ENCODE measurements around the gene ALG1L2. TPM values are rescaled to one million over a fixed set of nuclear protein-coding genes. Genes with fewer than 3 reads are reported as not detected.
"Not testable (repeated sequence)": the region's sequence is repeated elsewhere in the genome, so short reads cannot be mapped to it uniquely, and the experiment has no call there.

ALG1L2 gene
- polyA plus RNA-seq, 4 donors = 0.76 to 3.8 (median 2.1) TPM

DNA sequence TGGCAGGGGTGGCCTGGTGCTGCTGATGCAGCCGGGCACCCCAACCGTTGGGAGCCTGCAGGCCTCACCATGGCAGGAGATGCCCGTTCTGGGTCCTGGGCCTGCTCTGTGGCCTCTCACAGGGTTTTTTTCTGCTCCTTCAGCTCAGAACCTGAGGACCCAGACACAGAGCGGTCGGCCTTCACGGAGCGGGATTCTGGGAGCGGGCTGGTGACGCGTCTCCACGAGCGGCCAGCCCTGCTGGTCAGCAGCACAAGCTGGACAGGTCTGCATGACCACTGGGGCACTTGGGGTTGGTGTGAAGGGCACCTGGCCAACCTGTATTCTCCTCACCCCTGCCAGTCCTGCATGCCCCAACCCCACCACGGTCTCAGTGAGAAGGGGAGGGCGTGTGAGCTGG, 10.3 kb downstream of the ALG1L2 start:
- DNase-seq (ENCODE audit: low read depth in 4 of 4, low spot score in 2 of 4) = no peak

DNA sequence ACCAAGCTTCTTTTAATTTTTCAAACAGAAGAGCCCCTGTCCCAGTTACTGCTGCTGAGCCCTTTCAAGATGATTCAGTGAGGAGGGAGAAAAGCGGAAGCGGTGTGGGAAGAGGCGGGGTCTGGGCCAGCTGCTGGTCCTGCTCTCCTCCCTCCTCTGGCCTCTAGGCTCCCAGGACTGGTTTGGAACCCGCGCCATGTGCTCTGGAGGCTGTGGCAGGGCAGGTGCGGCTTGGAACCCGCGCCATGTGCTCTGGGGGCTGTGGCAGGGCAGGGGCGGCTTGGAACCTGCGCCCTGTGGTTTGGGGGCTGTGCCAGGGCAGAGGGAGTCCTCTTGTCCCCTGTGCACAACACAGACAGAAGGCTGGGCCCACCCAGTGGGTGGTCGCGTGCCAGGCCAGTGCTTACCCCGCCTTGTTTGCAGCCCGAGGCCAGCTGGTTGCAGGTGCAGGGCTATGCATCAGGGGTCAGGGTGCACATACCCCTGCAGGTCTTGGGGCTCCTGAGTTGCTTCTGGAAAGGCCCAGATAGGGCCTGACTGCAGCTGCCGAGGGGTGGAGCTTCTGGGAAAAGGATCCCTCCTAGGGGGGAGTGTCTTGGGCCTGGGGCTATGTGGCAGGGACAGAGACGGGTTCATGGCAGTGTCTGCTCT, 12.2 kb downstream of the ALG1L2 start:
- DNase-seq (ENCODE audit: low read depth in 4 of 4, low spot score in 2 of 4) = no peak

DNA sequence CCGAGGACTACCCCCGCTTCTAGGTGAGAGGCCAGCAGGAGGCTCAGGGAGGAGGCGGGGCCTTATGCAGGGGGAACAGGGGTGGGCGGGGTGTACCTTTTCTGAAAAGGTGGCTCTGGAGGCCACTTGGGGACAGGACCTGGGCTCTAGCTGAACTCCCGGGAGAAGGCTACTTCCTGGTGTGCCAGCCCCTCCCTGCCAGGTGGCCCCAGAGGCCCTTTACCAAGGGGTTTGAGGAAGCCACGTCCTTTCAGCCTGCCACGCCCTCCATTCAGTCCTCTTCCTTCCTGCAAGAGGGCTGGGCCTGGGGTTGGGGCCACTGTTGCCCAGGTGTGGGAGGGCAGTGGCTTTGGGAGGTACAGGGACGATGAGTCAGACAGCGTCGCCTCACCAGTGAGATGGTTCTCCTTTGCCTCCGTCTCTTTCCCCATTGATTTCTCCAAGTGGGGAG, 12.9 kb downstream of the ALG1L2 start:
- not testable (repeated sequence) for DNase-seq (ENCODE audit: low read depth in 4 of 4, low spot score in 2 of 4)

DNA sequence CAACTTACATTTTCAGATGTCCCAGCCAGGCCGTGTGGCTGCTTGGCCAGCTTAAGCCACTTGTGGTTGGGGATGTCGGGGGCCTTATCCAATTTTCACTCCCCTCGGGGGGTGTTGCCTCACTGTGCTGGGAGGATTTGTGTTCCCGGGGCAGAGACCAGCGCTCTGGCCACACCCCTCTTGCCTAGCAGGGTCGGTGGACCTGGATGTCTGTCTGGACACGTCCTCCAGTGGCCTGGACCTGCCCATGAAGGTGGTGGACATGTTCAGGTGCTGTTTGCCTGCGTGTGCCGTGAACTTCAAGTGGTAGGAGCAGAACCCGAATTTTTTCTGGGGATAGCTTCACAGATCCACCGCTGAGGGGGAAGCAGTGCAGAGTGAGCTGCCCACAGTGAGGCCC, 14.2 kb downstream of the ALG1L2 start:
- not testable (repeated sequence) for DNase-seq (ENCODE audit: low read depth in 4 of 4, low spot score in 2 of 4)

DNA sequence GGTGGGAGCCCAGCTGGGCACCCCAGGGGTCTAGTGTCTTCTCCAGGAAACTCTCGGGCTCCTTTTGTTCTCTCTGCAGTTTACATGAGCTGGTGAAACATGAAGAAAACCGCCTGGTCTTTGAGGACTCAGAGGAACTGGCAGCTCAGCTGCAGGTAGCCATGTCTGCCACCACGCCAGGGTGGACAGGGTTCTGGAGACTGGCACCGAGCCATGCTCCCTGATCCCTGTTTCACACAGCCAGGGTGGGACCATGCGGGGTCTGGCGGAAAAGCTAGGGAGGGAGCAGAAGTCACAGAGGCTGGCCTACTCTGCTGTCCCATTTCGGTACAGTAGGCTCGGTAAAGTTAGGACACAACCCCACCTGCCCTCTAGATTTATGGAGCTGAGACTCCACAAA, 15.5 kb downstream of the ALG1L2 start:
- DNase-seq (ENCODE audit: low read depth in 4 of 4, low spot score in 2 of 4) = not testable (repeated sequence)

DNA sequence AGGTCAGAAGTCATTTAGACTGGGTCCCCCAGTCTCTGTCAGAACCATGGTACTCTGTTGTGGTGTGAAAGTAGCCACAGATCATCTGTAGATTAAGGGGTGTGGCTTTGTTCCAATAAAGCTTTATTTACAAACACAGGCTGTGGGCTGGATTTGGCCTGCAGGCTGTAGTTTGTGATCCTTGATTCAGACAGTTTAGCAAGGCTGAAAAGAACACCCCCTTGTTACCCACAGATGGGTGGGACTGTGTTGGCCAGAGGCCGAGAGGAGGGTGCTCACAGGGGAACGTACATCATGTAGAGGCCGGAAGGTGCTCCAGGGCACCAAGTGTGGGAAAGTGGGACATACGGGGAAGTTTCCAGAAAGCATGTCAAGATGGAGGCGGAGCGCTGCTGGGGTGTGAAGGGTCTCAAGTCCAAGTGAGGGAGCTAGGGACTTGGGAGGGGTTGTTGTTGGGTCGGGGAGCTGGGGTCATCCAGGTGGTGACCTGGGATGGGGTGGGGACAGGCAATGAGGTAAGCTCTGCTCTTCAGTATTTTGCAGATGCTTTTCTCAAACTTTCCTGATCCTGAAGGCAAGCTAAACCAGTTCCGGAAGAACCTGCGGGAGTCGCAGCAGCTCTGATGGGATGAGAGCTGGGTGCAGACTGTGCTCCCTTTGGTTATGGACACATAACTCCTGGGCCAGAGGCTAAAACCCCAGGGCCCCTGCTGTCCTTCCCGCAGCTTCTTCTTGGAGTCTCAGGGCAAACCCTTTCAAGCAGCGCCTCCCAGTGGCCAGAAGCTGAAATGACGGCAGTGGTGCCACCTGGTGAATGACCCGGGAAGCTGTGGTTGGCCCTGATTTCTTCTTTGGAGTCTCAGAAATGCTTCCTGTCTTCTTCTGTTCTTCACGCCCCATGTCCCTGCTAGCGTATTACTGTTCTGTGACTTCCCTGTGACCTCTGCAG, 16.3 kb downstream of the ALG1L2 start:
- not testable (repeated sequence) for DNase-seq (ENCODE audit: low read depth in 4 of 4, low spot score in 2 of 4)

DNA sequence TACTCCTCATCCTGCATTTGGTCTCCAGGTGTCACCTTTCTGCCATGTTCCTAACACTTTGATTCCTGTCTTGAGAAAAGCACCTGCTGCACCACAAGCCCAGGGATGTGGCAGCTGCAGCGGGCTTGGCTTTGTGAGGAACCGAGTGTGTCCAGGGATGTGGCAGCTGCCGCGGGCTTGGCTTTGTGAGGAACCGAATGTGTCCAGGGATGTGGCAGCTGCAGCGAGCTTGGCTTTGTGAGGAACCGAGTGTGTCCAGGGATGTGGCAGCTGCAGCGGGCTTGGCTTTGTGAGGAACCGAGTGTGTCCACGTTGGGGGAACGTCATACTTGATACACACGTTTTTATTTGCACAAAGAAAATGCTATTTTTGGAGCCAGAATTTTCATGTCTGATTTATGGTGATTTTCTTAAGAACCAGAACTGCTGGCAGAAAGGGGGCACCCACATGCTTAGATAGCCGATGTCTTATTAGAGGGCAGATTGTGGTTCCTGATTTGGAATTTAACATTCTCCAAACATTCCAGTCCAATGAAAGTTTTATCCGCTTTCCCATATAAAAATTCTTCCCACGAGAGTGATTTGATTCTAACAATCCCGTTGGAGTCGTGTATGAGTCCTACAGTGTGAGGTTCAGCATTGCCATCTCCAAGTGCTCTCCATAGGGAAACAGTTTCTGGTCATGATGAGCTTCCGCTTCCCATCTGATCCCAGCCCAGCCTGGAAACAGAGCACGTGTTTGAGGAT, 17.2 kb downstream of the ALG1L2 start:
- DNase-seq (ENCODE audit: low read depth in 4 of 4, low spot score in 2 of 4) = not testable (repeated sequence)

DNA sequence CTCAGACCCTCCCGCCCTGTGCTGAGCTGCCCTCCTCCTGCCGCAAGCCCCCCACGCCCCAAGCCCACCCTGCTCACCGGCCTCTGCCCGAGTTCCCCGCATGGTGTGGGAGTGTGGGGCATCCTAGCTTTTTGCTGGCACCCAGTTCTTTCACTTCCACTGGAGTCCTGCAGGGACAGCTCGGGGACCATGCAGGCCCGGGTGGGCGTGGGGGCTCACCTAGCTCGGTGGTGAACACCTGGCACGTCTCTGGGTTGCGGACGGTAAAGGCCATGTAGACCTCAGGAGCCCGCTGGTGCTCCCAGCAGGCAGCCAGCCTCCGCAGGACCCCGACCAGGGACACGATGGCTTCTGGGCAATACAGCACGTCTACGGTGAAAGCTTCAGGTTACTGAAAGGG, 20.9 kb downstream of the ALG1L2 start:
- not testable (repeated sequence) for DNase-seq (ENCODE audit: low read depth in 4 of 4, low spot score in 2 of 4)

DNA sequence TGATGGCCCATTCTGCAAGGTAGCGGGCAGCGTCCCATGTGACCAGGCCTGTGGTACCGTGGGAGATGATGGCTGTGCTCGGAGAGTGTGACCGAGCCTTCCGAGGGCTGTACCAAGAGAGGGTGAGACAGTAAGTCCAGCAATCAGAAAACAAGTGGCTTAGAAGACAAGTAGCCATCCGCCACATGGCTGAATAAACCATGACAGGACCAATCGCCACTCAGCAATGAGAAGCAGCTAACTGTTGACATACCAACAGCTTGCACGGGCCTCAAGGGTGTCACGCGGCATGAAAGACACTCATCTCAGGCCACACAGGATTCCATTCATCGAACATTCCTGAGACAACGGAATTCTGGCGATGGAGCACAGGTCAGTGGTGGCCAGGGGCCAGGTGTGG, 22.6 kb downstream of the ALG1L2 start:
- not testable (repeated sequence) for DNase-seq (ENCODE audit: low read depth in 4 of 4, low spot score in 2 of 4)

DNA sequence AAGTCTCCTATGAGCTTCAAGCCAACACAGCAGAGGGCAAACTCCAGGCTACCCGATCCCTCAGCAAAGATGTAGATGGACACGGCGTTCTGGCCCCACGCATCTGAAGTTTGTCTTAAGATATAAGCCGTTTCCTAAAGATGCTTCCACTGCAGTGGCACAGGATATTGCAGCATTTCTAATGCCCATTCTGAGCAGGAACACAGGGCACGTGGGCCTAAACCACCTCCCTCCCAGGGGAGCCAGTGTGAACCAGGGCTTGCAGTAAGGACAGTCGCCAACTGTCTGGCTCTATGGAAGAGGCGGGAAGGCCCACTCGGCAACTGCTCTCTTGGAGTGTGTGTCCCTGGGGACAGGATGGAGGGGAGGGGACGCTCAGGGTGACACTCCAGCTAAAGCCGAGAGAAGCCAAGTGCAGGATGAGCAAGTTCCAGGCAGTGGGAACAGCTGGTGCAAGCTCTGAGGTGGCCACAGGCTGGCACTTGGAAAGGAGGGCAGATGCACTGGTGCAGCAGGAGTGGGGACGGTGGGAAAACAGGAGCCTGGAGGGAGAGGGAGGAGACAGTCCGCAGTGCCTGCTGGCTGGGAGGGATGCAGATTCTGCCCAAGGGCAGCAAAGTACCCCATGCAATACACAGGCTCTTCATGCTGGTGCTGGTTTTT, 25.8 kb downstream of the ALG1L2 start:
- not testable (repeated sequence) for DNase-seq (ENCODE audit: low read depth in 4 of 4, low spot score in 2 of 4)

DNA sequence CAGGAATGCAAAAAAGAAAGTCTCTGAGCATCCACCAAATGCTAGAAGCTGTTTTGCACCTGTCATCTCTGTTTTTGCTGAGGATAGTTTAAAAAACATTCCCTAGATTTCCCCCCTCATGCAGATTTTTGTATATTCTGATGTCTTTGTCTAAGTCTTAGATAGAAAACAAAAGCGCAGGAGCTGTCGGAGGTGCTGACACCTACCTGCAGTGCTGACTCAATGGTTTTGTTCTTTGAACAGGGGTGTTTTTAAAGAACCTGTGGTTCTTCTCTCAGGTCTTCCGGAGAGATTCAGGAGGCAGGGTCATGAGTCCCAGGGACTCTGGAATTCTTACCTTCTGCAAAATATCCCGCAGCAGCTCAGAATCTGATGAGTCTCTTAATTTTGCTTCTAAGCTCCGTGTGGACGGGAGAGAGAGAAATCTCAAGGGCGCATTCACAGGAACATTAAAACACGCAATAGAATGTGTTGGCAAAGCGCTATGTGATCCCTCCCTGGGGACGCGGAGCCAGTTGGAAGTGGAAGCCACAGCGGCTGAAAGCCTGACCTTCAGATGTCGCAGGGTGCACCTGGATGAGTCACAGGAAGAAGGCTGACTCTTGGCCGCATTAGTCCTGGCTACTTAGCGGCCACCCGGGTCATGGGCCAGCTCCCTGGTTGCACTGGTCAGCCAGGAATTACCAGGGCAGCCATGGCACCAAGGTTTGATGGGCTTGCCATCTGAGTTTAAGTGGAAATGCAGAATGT, 27.4 kb downstream of the ALG1L2 start:
- not testable (repeated sequence) for DNase-seq (ENCODE audit: low read depth in 4 of 4, low spot score in 2 of 4)

DNA sequence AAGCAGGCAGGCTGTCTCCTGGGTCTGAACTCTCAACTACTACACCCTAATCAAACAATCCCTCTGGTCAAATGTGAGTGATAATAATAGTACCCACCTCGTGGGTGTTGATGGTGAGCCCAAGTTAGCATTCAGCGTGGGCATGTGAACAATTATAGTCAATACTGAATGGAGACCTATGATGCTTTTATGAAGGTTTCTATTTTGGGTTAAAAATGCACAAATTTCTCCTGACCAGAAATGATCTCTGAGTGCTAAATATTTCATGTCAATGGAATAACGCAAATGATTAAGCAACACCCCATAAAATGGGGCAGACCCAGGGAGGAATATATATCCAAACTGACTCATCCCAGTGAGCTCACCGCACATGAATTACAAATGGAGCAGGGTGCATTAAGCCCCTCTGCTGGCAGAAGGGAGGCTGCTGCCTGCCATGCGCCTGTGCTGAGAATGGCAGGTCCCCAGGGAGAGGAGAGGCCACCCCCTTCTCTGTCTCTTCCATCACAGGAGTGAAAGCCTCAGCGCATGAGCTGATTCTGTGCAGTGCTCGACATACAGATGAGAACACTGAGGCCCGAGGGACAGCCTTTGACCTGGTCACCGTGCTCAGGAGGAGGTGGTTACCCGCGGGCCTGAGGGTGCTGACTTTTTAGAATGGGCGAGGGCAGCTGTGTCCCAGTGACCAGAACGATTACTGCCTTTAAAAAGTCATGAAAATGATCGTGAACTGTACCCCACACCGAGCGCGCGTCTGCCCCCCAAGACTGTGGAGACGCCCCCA, 28.9 kb downstream of the ALG1L2 start:
- not testable (repeated sequence) for DNase-seq (ENCODE audit: low read depth in 4 of 4, low spot score in 2 of 4)

DNA sequence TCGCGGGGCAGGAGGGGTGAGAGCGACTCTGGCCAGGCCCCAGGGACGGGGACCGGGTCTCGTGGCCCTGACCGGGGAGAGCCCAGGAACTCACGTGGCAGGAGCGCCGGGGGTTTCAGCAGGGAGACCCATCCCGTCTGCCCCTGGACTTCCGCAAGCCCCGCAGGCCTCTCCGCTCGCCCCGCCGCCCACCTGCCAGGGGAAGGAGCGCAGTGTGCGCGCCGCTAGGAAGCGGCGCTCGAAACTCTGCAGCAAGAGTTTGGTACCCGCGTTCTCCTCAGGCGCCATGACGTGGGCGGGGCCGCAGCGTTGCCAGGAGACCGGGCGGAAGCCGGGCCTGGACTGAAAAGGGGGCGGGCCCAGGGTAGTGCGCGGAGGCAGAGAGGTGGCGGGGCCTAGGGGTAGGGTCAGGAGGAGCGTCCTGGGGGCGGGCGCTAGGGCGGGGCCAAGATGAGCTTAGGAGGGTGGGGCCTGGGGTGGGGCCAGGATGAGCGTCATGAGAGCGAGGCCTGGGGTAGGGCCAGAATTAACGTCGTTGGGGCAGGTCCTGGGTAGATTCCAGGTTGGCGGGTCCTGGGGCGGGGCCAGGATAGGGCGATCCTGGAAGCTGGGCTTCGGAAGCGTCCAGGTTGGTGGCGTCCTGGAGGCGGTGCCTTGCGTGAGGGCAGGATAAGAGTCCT, 29.7 kb downstream of the ALG1L2 start:
- DNase-seq (ENCODE audit: low read depth in 4 of 4, low spot score in 2 of 4) = peak; percentile 89 to 94 (median 92)

DNA sequence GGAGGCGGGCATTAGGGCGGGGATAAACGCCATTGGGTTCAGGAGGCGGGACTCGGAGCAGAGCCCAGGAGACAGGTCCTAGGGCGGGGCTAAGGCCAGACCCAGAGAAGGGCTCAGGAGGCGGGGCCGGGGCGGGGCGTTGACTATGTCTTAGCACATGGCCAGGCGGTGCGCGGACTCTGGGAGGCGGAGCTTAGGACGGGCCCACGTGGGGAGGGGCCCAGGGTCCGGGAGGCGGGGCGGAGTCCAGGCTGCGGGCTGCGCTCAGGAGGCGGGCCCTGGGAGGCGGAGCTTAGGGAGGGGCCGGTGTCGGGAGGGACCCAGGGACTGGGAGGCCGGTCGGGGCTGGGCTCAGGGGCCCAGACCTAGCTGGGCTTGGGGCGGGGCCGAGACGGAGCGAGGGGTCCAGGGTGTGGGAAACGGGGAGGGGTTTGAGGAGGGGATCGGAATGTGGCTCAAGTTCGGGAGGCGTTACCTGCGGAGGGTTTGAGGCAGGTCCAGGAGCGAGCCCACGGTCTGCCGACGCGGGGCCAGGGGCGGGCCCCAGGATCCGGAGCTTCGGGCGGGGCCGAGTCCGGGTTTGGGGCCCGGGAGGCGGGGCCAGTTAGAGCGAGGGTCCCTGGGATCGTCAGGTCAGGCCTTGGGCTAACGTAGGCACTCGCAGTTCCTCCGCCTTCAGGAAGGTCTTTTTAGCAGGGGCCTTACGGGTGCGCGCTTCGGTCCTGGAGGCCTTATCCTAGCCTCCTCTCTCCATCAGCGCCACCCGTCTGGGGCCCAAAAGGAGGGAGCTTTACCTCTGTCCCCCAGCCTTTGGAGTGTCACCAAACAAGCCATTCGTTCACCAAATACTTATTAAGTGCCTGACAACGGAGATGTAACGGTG, 30.5 kb downstream of the ALG1L2 start:
- DNase-seq (ENCODE audit: low read depth in 4 of 4, low spot score in 2 of 4) = peak; percentile 58 to 85 (median 81)

DNA sequence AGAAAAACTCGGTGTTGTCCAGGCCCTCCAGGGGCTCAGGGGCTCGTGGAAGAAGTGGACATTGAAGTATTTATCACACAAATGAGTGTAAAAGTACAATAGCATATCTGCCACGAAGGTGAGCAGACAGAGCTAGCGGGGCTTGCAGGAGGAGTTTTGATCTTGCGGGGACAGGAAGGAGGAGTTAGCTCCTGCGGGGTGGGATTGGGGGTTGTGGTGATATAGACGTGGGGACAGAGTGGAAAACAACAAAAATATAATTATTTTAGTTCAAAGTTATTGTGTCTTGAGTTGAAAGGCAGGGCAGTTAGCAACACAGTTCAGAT, 31.1 kb downstream of the ALG1L2 start:
- DNase-seq (ENCODE audit: low read depth in 4 of 4, low spot score in 2 of 4) = peak in 1 of 4 donors; percentile 25

DNA sequence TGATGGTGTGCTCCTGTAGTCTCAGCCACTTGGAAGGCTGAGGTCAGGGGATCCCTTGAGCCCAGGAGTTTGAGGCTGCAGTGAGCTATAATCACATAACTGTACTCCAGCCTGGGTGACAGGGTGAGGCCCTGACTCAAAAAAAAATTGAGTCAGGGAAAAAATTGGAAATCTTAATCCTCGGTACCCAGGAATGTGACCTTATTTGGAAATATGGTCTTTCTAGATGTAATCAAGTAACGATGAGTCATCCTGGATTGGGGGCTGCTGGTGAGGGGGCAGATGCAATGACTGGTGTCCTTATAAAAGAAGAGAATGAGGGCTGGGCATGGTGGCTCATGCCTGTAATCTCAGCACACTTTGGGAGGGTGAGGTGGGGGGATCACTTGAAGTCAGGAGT, 33.8 kb downstream of the ALG1L2 start:
- not testable (repeated sequence) for DNase-seq (ENCODE audit: low read depth in 4 of 4, low spot score in 2 of 4)

DNA sequence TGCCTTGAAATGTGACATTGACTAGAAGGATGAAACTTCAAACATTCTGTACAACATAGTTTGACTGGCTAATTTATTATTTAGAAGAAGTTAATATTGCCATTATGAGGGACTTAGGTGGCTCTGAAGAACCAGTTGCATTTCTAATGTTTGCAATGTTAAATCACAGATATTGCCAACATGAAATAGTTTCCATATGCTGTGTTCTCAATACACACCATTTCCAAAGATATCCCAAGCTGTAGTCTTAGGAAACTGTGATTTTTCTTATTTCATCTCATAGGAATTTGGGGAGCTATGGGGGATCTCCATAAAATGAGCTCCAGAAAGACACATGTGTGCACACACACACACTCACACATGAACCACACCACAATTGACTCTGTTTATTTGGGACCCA, 36.3 kb downstream of the ALG1L2 start:
- no peak for DNase-seq (ENCODE audit: low read depth in 4 of 4, low spot score in 2 of 4)
